Activated CD4-positive, alpha-beta T cell treated with anti-CD3 and anti-CD28 coated beads, Interleukin-2, amount 50 U/mL, for 48 hours (primary cell): ENCODE measurements around the gene SRGAP2C.
A peak's percentile ranks its signal among the peaks of the same experiment; 100 is the strongest.
"Not testable (repeated sequence)": the region's sequence is repeated elsewhere in the genome, so short reads cannot be mapped to it uniquely, and the experiment has no call there.

Experiments used
- DNase-seq, 2 experiments: peaks; one replicate each; pipeline ENCODE4 v3.0.0-alpha.2; 2020

The SRGAP2C gene

DNA sequence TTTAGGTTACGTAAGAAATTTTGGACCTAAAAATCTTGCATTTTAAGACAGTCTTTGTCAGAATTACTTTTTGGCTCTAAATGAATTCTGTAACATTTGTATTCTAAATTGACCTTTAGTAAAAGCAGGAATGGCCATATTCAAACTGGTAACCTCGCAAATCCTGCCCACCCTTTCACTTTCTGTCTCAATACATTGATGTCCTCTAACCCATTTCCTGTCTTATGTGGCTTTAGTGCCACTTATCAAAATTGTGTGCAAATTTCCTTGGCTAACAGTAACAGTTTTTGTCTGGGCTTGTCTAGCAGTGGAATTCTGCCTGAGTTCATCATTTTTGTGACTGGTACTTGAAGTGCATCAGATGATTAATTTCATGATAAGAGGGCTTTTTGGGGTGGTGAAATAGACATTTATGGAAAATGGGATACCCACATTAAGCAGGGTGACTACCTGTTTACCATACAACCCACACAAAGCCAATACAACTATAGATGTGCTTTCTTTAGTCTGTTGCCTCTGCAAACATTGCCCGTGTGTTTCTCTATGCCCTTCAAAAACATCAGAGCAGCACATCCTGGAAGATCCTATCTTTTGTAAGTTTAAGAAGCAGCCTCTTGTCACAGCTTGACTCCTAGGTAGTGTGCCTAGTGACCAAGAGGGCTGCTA is 205.3 kb downstream of the SRGAP2C start:
- not testable (repeated sequence) for DNase-seq

DNA sequence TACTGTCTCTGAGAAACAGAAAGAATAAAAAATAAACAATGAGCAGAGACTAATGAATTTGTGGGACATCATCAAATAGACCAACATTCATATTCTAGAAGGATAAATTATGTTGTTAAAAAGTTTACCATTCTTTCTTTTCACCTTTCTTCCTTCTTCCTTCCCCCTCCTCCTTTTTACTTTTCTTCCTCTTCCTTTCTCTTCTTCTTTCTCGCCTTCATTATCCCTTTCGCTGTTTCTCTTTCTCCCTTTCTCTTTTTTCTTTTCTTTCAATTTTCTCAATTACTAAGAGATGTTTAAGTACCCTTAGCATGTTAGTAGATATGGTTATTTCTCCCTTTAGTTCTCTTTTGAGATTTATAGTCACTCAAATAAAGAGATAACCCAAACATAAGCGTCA is 207.4 kb downstream of the SRGAP2C start:
- DNase-seq: not testable (repeated sequence)

DNA sequence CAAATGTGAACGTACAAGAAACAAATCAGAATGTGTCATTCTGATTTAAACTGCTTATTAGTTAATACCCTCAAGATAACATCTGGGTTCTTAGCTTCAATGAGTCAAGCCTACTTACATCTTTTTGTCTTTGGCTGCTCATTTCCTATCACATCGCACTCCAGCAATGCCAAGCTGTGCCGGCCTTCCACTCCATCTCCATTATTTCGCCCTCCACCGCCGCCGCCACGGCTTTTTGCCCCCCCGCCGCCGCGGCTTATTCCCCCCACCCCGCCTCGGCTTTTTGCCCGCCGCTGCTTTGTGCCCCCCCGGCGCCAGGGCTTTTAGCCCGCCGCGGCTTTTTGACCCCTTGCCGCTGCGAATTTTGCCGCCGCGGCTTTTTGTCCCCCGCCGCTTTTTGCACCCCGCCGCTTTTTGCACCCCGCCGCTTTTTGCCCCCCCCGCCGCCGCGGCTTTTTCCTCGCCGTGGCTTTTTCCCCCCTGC is 211.0 kb downstream of the SRGAP2C start:
- DNase-seq: not testable (repeated sequence)

DNA sequence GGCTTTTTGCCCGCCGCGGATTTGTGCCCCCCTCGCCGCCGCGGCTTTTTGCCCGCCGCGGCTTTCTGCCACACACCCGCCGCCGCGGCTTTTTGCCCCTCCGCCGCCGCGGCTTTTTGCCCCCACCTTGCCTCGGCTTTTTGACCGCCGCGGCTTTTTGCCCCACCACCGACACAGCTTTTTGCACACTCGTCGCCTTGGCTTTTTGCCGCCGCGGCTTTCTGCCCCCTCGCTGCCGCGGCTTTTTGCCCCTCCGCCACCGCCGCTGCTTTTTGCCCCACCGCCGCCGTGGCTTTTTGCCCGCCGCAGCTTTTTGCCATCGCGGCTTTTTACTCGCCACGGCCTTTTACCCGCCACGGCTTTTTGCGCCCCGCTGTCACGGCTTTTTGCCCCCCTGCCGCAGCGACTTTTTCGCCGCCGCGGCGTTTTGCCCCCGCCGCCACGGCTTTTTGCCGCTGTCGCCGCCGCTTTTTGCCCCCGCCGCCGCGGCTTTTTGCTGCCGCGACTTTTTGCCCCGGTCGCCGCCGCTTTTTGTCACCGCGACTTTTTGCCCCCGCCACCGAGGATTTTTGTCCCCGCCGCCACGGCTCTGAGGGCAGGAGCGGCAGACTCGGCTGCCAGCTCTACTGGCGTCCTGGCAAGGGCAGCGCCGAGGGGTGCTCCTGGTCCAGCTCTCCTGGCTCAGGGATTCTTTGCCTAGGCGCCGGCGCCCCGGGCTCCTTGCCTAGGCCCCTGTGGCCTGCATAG is 211.7 kb downstream of the SRGAP2C start:
- DNase-seq: peak; percentile 16 to 25

DNA sequence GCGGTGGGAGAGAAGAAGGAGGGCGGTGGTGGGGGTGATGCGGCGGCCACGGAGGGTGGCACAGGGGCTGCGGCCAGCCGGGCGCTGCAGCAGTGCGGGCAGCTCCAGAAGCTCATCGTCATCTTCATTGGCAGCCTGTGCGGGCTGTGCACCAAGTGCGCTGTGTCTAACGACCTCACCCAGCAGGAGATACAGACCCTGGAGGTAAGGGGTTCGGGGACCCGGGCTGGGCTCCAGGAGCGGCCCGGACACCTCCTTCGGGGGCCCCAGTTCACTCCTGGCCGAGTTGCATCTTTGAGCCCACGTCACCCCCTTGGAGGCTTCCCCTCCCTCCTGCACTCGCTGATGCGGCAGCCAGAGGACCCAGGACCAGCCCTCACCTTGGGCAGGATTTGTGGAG is 212.3 kb downstream of the SRGAP2C start:
- DNase-seq: not testable (repeated sequence)

DNA sequence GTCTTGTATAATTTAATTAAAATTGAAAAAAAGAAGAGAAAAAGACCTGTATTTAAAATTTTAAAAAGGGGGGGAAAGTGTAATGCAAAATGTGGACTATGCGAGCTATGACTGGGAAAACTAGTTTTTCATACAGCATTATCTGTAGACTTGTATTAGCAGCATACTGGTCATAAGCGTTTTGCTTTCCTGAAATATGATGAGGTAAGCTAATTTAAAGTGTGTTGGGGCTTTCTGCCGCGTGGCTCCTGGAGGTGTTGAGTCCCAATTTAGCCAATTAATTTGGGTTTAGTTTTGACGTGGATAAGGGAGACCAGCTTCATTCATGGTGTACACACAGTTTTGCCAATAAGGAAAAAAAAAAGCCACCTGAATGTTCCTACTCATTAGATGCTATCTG is 214.4 kb downstream of the SRGAP2C start:
- DNase-seq: not testable (repeated sequence)

DNA sequence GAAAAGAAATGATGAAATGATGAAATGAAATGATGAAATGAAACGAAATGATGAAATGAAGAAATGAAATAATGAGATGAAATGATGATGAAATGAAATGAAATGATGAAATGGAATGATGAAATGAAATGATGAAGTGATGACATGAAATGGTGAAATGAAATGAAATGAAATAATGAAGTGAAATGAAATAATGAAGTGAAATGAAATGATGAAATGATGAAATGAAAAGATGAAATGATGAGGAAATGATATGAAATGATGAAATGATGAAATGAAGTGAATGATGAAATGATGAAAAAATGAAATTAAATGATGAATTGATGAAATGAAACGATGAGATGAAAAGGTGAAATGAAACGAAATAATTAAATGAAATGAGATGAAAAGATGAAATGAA is 215.3 kb downstream of the SRGAP2C start:
- DNase-seq: not testable (repeated sequence)

DNA sequence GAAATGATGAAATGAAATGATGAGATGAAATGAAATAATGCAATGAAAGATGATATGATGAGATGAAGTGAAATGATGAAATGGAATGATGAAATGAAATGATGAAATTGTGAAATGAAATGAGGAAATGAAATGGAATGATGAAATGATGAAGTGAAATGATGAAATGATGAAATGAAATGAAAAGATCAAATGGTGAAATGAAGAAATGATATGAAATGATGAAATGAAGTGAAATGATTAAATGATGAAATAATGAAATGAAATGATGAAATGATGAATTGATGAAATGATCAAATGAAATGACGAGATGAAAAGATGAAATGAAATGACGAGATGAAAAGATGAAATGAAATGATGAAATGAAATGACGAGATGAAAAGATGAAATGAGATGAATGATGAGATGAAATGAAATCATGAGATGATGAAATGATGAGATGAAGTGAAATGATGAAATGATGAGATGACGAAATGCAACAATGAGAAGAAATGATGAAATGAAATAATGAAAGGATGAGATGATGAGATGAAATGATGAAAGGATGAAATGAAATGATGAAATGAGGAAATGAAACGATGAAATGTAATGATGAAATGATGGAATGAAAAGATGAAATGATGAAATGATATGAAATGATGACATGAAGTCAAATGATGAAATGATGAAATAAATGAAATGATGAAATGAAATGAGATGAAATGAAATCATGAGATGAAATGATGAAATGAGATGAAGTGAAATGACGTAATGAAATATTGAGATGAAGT is 216.0 kb downstream of the SRGAP2C start:
- DNase-seq: not testable (repeated sequence)

DNA sequence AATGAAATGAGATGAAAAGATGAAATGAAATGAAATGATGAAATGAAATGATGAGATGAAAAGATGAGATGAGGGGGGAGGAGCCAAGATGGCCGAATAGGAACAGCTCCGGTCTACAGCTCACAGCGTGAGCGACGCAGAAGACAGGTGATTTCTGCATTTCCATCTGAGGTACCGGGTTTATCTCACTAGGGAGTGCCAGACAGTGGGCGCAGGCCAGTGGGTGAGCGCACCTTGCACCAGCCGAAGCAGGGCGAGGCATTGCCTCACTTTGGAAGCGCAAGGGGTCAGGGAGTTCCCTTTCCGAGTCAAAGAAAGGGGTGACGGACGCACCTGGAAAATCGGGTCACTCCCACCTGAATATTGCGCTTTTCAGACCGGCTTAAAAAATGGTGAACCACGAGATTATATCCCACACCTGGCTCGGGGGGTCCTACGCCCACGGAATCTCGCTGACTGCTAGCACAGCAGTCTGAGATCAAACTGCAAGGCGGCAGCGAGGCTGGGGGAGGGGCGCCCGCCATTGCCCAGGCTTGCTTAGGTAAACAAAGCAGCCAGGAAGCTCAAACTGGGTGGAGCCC is 216.7 kb downstream of the SRGAP2C start:
- not testable (repeated sequence) for DNase-seq

DNA sequence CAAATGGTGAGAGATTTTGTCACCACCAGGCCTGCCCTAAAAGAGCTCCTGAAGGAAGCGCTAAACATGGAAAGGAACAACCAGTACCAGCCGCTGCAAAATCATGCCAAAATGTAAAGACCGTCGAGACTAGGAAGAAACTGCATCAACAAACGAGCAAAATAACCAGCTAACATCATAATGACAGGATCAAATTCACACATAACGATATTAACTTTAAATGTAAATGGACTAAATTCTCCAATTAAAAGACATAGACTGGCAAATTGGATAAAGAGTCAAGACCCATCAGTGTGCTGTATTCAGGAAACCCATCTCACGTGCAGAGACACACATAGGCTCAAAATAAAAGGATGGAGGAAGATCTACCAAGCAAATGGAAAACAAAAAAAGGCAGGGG is 218.5 kb downstream of the SRGAP2C start:
- DNase-seq: not testable (repeated sequence)

DNA sequence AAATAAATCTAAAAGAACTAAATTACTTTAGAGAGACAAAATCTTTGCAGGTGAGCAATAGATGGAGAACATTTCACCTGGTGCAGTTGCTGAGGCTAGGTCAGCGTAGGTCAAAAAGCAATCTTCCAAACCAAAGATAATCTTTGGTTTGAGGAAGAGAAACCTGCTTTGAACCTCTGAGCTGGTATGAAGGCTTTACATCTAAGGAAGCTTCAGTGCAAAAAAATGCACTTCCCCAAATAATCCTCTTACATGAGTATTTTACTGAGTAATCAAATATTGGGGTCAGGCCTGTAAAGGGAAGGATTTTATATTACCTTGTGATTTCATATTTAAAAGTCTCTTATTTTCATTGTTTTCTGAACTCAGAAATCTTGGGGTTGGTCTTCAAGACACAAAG is 223.6 kb downstream of the SRGAP2C start:
- DNase-seq: no peak

DNA sequence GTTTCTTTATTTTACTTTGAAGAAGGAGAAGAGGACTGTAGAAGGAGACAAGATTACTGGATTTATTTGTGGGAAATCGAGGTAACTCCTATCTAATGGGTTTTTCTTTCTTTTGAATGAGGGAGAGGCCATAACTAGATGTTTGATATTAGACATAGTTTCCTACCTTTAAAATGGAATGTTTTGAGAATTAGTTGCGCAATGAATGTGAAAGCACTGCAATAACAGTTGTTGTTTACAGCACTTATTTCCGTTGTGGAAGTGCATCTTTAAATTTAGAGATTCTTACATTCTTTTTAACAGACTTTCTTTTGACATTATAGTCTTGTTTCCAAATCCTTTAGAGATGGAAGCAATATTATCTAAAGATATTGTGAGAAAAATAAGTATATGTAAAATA is 229.0 kb downstream of the SRGAP2C start:
- DNase-seq: no peak

DNA sequence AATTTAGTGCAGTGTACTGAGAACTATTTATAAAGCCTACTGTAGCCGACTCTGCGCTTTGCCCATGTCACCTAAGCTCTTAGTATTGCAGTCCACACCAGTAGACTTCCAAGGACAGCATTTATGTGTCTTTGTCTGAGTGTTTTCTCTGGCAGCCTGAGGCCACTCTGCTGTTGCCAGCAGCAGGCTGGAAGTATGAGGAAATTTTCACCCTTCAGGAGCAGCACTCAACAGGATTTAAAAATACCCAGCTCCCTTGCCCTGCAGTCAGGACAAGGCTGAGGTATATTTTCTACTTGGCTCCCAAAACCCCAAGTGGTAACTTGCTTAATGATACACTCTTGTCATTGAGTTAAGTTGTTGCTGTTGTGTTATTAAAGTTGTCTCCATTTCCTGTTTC is 230.1 kb downstream of the SRGAP2C start:
- no peak for DNase-seq

DNA sequence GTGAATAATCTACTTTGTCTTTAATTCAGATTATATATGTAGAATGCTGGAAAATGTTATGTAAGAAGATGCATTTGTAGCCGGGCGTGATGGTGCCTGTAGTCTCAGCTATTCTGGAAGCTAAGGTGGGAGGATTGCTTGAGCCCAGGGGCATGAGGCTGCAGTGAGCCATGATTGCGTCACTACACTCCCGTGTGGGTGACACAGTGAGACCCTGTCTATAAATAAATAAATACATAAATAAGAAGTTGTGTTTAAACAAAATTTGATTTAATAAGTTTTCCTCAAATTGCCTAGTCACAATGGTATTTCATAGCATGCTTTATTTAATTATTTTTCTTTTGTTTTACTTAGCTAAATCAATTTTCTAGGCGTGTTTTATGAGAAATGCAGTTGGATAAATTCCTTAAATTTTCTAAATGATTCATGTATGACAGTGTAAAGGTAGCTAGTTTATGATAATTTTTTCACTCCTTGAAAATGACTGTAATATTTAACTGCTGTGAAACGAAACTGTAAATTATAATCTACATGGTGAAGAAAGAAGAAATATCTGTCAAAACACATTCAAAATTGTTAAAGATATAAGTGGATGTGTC is 232.6 kb downstream of the SRGAP2C start:
- no peak for DNase-seq

DNA sequence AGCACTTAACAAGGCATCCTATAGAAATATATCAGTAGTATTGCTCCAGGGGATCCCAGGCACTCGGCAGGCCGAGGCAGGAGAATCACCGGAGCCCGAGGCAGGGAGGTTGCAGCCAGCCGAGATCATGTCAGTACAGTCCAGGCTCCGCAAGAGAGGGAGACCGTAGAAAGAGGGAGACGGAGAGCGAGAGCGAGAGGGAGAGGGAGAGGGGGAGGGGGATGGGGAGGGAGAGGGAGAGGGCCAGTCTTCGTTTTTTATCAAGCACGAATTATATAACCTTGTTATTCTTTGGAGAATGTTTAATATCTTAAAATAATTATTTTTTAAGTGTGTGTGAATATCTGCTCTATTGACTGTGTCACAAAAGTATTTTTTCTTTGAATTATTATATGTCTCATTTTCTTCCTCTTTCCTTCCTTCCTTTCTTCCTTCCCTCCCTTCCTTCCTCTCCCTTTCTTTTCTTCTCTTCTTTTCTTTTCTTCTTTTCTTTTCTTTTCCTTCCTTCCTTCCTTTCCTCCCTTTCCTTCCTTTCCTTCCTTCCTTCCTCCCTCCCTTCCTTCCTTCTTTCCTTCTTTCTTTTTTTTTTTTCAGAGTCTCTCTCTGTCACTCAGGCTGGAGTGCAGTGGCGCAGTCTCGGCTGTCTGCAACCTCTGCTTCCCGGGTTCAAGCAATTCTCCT is 233.7 kb downstream of the SRGAP2C start:
- DNase-seq: no peak

DNA sequence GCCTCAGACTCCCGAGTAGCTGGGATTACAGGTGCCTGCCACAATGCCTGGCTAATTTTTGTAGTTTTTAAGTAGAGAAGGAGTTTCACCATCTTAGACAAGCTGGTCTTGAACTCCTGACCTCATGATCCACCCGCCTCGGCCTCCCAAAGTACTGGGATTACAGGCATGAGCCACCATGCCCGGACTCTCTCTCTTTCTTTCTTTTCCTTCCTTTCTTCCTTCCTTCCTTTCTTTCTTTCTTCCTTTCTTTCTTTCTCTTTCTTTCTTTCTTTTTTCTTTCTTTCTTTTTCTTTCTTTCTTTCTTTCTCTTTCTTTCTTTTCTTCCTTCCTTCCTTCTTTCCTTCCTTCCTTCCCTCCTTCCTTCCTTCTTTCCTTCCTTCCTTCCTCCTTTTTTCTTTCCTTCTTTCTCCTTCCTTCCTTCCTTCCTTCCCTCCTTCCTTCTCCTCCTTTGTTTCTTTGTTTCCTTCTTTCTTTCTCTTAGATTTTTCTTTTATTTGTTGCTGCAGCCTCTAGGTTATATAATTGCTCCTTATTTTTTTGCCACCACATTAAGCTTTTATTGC is 234.4 kb downstream of the SRGAP2C start:
- not testable (repeated sequence) for DNase-seq

DNA sequence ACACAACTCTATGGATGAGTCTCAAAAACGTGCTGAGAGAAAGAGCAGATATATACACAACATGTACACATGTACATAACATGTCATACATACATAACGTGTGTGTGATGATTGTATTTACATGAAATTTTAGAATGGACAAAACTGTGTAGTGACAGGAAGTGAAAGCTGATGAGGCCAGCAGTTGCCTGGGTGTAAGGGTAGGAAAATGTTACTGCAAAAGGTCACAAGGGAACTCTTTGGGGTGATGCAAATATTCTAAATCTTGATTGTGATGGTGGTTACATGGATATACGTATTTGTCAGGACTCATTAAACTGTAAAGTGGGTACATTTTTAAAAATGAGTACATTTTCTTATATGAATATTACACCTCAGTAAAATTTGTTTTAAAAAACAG is 236.7 kb downstream of the SRGAP2C start:
- not testable (repeated sequence) for DNase-seq

DNA sequence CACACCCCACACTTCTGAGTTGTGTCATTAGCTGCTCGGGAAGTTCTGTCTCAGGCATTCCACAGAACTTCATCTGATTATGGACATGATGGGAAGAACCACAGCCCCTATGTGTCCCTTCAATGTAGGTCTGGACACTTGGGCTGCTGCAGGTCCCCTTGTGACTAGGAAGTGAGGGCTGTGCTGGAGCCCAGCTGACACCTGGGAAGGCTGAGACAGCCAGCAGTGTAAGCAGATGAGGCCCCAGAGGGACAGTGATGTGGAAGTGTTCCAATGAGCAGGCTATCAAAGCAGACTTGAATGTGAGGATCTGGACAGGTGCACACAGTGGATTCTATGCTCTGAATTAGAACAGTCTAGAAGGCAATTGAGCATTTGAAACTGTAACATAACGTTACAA is 239.2 kb downstream of the SRGAP2C start:
- DNase-seq: not testable (repeated sequence)

DNA sequence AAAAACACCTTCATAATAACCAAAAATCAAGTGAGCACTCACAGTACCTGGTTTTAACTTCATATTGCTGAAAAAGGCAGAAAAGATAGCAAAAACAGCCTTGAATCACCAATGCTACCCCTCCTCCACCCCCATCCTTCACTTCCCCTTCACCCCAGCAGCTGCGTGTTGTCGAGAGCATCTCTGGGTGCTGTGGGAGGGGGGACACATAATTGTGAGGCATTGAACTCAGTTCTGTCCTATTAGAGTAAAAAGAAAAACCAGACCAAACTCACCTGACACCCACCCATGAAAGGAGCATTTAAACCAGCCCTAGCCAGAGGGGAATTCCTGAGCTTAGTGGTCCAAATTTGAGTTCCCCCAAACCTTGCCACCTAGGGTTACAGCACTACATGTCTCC is 248.7 kb downstream of the SRGAP2C start:
- DNase-seq: not testable (repeated sequence)

DNA sequence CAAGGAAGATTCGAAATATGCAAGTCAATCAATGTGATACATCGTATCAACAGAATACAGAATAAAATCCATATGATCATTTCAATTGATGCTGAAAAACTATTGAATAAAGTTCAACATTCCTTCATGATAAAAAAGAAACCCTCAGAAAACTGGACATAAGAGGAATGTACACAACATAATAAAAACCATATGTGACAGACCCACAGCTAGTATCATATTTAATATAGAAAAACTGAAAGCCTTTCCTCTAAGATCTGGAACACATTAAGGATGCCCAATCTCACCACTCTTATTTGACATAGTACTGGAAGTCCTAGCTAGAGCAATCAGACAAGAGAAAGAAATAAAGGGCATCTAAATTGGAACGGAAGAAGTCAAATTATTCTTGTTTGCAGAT is 254.1 kb downstream of the SRGAP2C start:
- DNase-seq: not testable (repeated sequence)

DNA sequence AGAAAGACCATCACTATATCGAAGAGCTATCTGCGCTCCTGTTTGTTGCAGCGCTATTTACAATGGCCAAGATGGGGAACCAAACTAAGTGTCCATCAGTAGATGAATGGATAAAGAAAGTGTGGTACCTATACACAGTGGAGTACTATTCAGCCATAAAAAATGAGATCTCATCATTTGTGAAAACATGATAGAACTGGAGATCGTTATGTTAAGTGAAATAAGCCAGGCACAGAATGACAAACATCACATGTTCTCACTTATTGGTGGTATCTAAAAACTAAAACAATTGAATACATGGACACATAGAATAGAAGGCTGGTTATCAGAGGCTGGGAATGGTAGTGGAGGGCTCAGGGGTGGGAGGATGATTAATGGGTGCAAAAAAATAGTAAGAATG is 256.2 kb downstream of the SRGAP2C start:
- DNase-seq: no peak
